Peyer's patch (tissue), 4 donors: Measurements from ENCODE around the gene NME7.

ENCODE experiments used
- CTCF ChIP-seq, 6 experiments: fragments of 450-650 bp in 4 of 6; fragments of 200-600 bp in 2 of 6; sonication (generic) in 1 of 6; IDR thresholded peaks; one replicate each; pipeline ENCODE4 v1.5.1; 2017 to 2019; ENCODE audit warnings: antibody characterized with exemption in 6 of 6, mild to moderate bottlenecking in 3 of 6, moderate library complexity in 1 of 6
- POLR2A ChIP-seq, 2 donors: fragments of 450-650 bp; IDR thresholded peaks; one replicate each; pipeline ENCODE4 v1.5.1; 2017; ENCODE audit warnings: antibody characterized with exemption in 2 of 2, mild to moderate bottlenecking in 2 of 2, moderate library complexity in 2 of 2

- TF ChIP-seq CTCF (IDR thresholded peaks at IDR 0.05) (no peak), POLR2A (IDR thresholded peaks at IDR 0.05) (no peak)
Measured at GRCh38 chr1:169240449-169241232, 127.0 kb downstream of the NME7 start.
